Suprapubic skin (tissue), 4 donors: ENCODE data around the gene SH3GLB2.

Experiments used
- EP300 ChIP-seq: sonication (generic); formaldehyde crosslinking; IDR thresholded peaks from one replicate; pipeline ENCODE4 v1.6.1; 2017; ENCODE audit warnings: antibody characterized with exemption
- POLR2A ChIP-seq, 2 donors: fragments of 450-650 bp; IDR thresholded peaks; one replicate each; pipeline ENCODE4 v1.6.1; 2017; ENCODE audit warnings: antibody characterized with exemption in 2 of 2, mild to moderate bottlenecking in 2 of 2, moderate library complexity in 2 of 2
- POLR2AphosphoS5 ChIP-seq, 3 donors: sonication (generic); formaldehyde crosslinking; IDR thresholded peaks; one replicate each; pipeline ENCODE4 v1.6.1; 2017; ENCODE audit warnings: antibody characterized with exemption in 3 of 3
- TF ChIP-seq, protein P1 (sequence below), 2 donors: fragments of 200-600 bp in 1 of 2; fragments of 450-650 bp in 1 of 2; sonication (generic) in 1 of 2; IDR thresholded peaks; one replicate each; pipeline ENCODE4 v1.5.1; 2016 to 2019; ENCODE audit warnings: antibody characterized with exemption in 2 of 2, mild to moderate bottlenecking in 1 of 2, moderate library complexity in 1 of 2

DNA sequence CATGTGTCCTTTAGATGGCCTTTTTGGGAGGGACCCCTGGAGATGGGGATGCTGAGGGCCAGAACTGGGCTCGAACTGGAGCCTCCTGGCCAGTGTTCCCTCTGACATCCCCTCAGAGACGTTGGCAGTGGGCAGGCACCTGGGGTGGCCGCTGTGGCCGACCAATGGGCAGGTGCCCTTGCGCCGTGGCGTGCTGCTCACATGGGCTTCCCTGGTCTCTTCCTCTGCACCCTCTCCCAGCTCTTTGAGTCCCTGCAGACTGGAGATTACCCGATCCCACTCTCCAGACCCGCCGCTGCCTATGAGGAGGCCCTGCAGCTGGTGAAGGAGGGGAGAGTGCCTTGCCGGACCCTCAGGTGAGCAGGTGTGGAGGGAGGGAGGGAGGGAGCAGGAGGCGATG is 32.9 kb upstream of the SH3GLB2 start:
- TF ChIP-seq, protein P1, sequence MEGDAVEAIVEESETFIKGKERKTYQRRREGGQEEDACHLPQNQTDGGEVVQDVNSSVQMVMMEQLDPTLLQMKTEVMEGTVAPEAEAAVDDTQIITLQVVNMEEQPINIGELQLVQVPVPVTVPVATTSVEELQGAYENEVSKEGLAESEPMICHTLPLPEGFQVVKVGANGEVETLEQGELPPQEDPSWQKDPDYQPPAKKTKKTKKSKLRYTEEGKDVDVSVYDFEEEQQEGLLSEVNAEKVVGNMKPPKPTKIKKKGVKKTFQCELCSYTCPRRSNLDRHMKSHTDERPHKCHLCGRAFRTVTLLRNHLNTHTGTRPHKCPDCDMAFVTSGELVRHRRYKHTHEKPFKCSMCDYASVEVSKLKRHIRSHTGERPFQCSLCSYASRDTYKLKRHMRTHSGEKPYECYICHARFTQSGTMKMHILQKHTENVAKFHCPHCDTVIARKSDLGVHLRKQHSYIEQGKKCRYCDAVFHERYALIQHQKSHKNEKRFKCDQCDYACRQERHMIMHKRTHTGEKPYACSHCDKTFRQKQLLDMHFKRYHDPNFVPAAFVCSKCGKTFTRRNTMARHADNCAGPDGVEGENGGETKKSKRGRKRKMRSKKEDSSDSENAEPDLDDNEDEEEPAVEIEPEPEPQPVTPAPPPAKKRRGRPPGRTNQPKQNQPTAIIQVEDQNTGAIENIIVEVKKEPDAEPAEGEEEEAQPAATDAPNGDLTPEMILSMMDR (IDR thresholded peaks at IDR 0.05) = no peak
- TF ChIP-seq EP300 = no peak
- TF ChIP-seq POLR2AphosphoS5 (IDR thresholded peaks at IDR 0.05) = no peak
- TF ChIP-seq POLR2A (IDR thresholded peaks at IDR 0.05) = no peak
